GM23338 (cell line): ENCODE measurements around the gene CTU1. TPM values are rescaled to one million over a fixed set of nuclear protein-coding genes. Genes with fewer than 3 reads are reported as not detected.

Experiments used
- ATAC-seq: fragments of 200-7000 bp; cut with Tn5 transposase; 3 replicates; pipeline ENCODE4 v1.9.1; 2020
- DNase-seq: peaks from one replicate; pipeline ENCODE4 v3.0.0-alpha.2; 2015; ENCODE audit warnings: low spot score
- H2AFZ ChIP-seq: fragments of 200-600 bp; sonication (generic); 2 replicates; pipeline ENCODE4 v1.8.0; 2016; ENCODE audit warnings: antibody characterized with exemption, mild to moderate bottlenecking, moderate library complexity
- H3F3A ChIP-seq: fragments of 200-600 bp; sonication (generic); replicated peaks from 2 replicates; pipeline ENCODE4 v1.8.0; 2017; ENCODE audit warnings: antibody characterized with exemption, mixed run types, low read depth
- H3K27ac ChIP-seq: fragments of 200-600 bp; sonication (generic); 2 replicates; pipeline ENCODE4 v1.6.1; 2016; ENCODE audit warnings: low read depth
- H3K27me3 ChIP-seq: fragments of 200-600 bp; sonication (generic); 2 replicates; pipeline ENCODE4 v1.8.0; 2016; ENCODE audit warnings: mild to moderate bottlenecking, mixed run types, moderate library complexity; ENCODE audit not compliant: insufficient read depth
- H3K36me3 ChIP-seq: fragments of 200-600 bp; sonication (generic); 2 replicates; pipeline ENCODE4 v1.8.0; 2016; ENCODE audit warnings: mild to moderate bottlenecking; ENCODE audit not compliant: insufficient read depth
- H3K4me1 ChIP-seq: fragments of 200-600 bp; sonication (generic); 2 replicates; pipeline ENCODE4 v1.8.0; 2016; ENCODE audit warnings: mild to moderate bottlenecking, moderate library complexity; ENCODE audit not compliant: insufficient read depth
- H3K4me2 ChIP-seq: fragments of 200-600 bp; sonication (generic); 2 replicates; pipeline ENCODE4 v1.7.1; 2017; ENCODE audit warnings: mixed run types
- H3K4me3 ChIP-seq: fragments of 200-600 bp; sonication (generic); 2 replicates; pipeline ENCODE4 v1.6.1; 2016; ENCODE audit warnings: mixed run types
- H3K79me2 ChIP-seq: fragments of 200-600 bp; sonication (generic); replicated peaks from 2 replicates; pipeline ENCODE4 v1.8.0; 2017; ENCODE audit warnings: mild to moderate bottlenecking; ENCODE audit not compliant: insufficient read depth
- H3K9me2 ChIP-seq: fragments of 200-600 bp; sonication (generic); 2 replicates; pipeline ENCODE4 v1.8.0; 2017; ENCODE audit not compliant: insufficient read depth
- H4K20me1 ChIP-seq: fragments of 200-600 bp; sonication (generic); replicated peaks from 2 replicates; pipeline ENCODE4 v1.8.0; 2017; ENCODE audit warnings: mild to moderate bottlenecking; ENCODE audit not compliant: insufficient read depth
- H3K27ac Mint-ChIP-seq: 2 replicates; pipeline ENCODE4 v1.8.0; 2020; ENCODE audit warnings: inconsistent platforms, mild to moderate bottlenecking, moderate library complexity, mixed read lengths
- H3K27me3 Mint-ChIP-seq: 3 replicates; pipeline ENCODE4 v1.8.0; 2022; ENCODE audit warnings: low read depth, mild to moderate bottlenecking, moderate library complexity, mixed read lengths, inconsistent platforms; ENCODE audit not compliant: insufficient read depth, poor library complexity
- H3K36me3 Mint-ChIP-seq: 3 replicates; pipeline ENCODE4 v1.8.0; 2021; ENCODE audit warnings: low read depth, mild to moderate bottlenecking, inconsistent platforms, moderate library complexity, mixed read lengths
- H3K4me1 Mint-ChIP-seq: 3 replicates; pipeline ENCODE4 v1.8.0; 2020; ENCODE audit warnings: mild to moderate bottlenecking, inconsistent platforms, mixed read lengths
- H3K4me3 Mint-ChIP-seq: 3 replicates; pipeline ENCODE4 v1.8.0; 2021; ENCODE audit warnings: moderate library complexity, mild to moderate bottlenecking, inconsistent platforms, mixed read lengths
- H3K9me3 Mint-ChIP-seq: 3 replicates; pipeline ENCODE4 v1.8.0; 2020; ENCODE audit warnings: moderate library complexity, mild to moderate bottlenecking, inconsistent platforms, mixed read lengths
- CREB1 ChIP-seq: fragments of 250-450 bp; sonication (Bioruptor Pico); IDR thresholded peaks from 2 replicates; pipeline ENCODE4 v1.5.0; 2020; ENCODE audit warnings: low read depth, mild to moderate bottlenecking, moderate library complexity
- EZH2 ChIP-seq: fragments of 200-600 bp; sonication (generic); IDR thresholded peaks from one replicate; pipeline ENCODE4 v1.8.0; 2017; ENCODE audit warnings: antibody characterized with exemption, mild to moderate bottlenecking, low read depth; ENCODE audit not compliant: unreplicated experiment
- EZH2phosphoT487 ChIP-seq: fragments of 200-600 bp; sonication (generic); IDR thresholded peaks from one replicate; pipeline ENCODE4 v1.8.1; 2018; ENCODE audit warnings: antibody characterized with exemption; ENCODE audit not compliant: unreplicated experiment
- NANOG ChIP-seq: IDR thresholded peaks from 2 replicates; pipeline ENCODE4 v1.6.1; 2016; ENCODE audit warnings: antibody characterized with exemption, borderline replicate concordance
- ZNF114 ChIP-seq: fragments of 250-450 bp; sonication (Bioruptor Pico); IDR thresholded peaks from 2 replicates; pipeline ENCODE4 v1.5.0; 2020; ENCODE audit warnings: mild to moderate bottlenecking, moderate library complexity
- polyA plus RNA-seq: library from polyadenylated mRNA; unstranded; fragments of >200 nt; fragmentation: Nextera tagmentation; extraction: Ambion mirVana; gene quantifications from 2 replicates; pipeline ENCODE4 v1.2.1, GENCODE V29; 2016
- total RNA-seq: library from RNA; depleted of rRNA; stranded (reverse); fragments of >200 nt; shearing (Covaris generic); gene quantifications from 2 replicates; pipeline ENCODE4 v1.2.3, GENCODE V29; 2014
- TF ChIP-seq, protein P1 (sequence below): IDR thresholded peaks from one replicate; pipeline ENCODE4 v1.6.1; 2018; ENCODE audit warnings: antibody characterized with exemption; ENCODE audit not compliant: unreplicated experiment
- TF ChIP-seq, protein P2 (sequence below): IDR thresholded peaks from 2 replicates; pipeline ENCODE4 v1.6.1; 2016; ENCODE audit warnings: antibody characterized with exemption
- TF ChIP-seq, protein P3 (sequence below), 2 experiments: fragments of 200-600 bp in 1 of 2; sonication (generic) in 1 of 2; conservative IDR thresholded peaks; 2 replicates each; pipeline versions ENCODE4 v1.5.1 to v1.6.1; 2016 to 2017; ENCODE audit warnings: antibody characterized with exemption in 2 of 2, low read depth in 2 of 2, mild to moderate bottlenecking in 2 of 2, moderate library complexity in 1 of 2

Gene CTU1
- total and polyA plus RNA-seq, 2 experiments from 2014 or later = 3.7 to 18.8 TPM

DNA sequence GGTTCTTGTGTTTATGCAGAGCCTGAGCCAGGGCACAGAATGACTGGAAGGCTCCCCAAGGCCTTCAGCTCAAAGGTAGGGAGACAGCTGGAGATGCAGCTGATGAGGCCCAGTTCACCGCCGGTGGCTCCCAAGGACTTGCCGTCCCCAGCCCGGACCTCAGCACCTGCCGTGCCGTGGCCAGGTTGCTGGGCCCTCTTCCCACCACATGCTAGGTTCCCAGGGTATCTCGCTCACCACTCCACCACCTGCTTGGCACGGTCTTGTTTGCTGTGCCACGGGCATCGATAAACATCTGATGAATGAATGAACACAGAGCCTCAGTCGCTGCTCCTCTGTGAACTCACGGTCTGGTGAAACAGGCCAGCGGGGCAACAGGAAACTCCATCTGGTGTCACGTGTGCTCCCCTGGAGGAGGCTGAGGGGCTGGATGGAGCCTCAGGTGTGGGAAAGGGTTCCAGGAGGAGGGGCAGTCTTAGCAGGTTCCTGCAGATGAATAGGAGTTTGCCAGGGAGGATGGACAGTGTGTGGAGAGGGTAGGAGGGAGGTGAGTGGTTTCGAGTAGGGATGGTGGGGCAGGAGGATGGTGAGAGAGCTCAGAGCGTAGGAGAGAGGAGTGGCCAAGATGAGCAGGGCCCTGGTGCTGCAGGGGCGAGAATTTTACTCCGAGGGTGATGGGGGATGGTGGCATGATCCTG lies 21.9 kb downstream of the CTU1 start (continued):
- TF ChIP-seq, protein P1, sequence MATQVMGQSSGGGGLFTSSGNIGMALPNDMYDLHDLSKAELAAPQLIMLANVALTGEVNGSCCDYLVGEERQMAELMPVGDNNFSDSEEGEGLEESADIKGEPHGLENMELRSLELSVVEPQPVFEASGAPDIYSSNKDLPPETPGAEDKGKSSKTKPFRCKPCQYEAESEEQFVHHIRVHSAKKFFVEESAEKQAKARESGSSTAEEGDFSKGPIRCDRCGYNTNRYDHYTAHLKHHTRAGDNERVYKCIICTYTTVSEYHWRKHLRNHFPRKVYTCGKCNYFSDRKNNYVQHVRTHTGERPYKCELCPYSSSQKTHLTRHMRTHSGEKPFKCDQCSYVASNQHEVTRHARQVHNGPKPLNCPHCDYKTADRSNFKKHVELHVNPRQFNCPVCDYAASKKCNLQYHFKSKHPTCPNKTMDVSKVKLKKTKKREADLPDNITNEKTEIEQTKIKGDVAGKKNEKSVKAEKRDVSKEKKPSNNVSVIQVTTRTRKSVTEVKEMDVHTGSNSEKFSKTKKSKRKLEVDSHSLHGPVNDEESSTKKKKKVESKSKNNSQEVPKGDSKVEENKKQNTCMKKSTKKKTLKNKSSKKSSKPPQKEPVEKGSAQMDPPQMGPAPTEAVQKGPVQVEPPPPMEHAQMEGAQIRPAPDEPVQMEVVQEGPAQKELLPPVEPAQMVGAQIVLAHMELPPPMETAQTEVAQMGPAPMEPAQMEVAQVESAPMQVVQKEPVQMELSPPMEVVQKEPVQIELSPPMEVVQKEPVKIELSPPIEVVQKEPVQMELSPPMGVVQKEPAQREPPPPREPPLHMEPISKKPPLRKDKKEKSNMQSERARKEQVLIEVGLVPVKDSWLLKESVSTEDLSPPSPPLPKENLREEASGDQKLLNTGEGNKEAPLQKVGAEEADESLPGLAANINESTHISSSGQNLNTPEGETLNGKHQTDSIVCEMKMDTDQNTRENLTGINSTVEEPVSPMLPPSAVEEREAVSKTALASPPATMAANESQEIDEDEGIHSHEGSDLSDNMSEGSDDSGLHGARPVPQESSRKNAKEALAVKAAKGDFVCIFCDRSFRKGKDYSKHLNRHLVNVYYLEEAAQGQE = no peak
- TF ChIP-seq EZH2phosphoT487 (no peak), NANOG (no peak), ZNF114 (CRISPR knock-in tag) (no peak), CREB1 (CRISPR knock-in tag) (no peak), EZH2 (no peak)
- TF ChIP-seq, protein P2, sequence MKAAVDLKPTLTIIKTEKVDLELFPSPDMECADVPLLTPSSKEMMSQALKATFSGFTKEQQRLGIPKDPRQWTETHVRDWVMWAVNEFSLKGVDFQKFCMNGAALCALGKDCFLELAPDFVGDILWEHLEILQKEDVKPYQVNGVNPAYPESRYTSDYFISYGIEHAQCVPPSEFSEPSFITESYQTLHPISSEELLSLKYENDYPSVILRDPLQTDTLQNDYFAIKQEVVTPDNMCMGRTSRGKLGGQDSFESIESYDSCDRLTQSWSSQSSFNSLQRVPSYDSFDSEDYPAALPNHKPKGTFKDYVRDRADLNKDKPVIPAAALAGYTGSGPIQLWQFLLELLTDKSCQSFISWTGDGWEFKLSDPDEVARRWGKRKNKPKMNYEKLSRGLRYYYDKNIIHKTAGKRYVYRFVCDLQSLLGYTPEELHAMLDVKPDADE = no peak

DNA sequence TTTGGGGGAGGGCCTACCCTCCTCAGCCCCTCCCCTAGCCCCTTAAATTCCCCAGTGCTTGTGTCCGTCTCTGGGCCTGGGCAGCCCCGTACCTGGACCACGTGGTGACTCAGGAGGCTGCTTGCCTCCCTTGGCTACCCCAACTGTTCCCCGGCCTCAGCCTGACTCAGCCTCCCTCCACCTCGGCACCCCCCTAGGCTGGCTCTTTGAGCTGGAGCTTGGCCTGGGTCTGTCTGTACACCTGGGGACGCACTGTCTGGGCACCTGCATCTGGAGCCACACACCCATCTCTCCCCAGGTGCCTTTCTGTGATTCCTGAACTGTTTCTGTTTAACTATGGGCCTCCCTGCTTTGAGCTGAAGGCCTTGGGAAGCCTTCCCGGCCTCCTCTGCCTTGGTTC lies 23.7 kb downstream of the CTU1 start:
- Histone ChIP-seq H2AFZ (no peak overlapping the region), H3K27ac (no peak overlapping the region), H3K79me2 (no peaks in the 10 kb centered on the region), H3K36me3 (no peaks in the 10 kb centered on the region), H3K4me2 (no peak overlapping the region), H3K27me3 (no peaks in the 10 kb centered on the region), H3F3A (no peaks in the 10 kb centered on the region), H3K4me1 (no peaks in the 10 kb centered on the region), H3K9me2 (no peaks in the 10 kb centered on the region), H3K4me3 (no peak overlapping the region), H4K20me1 (no peaks in the 10 kb centered on the region)
- H3K9me3 Mint-ChIP-seq = no peaks in the 10 kb centered on the region
- H3K4me3 Mint-ChIP-seq = no peak overlapping the region
- H3K36me3 Mint-ChIP-seq = no peaks in the 10 kb centered on the region; the same call in 2 of the 3 replicates
- H3K4me1 Mint-ChIP-seq = peaks cover 23% of the 10 kb centered on the region
- H3K27me3 Mint-ChIP-seq = peaks cover 26% of the 10 kb centered on the region
- ATAC-seq = no peak
- TF ChIP-seq NANOG (no peak), EZH2phosphoT487 (no peak)
- TF ChIP-seq, protein P3, sequence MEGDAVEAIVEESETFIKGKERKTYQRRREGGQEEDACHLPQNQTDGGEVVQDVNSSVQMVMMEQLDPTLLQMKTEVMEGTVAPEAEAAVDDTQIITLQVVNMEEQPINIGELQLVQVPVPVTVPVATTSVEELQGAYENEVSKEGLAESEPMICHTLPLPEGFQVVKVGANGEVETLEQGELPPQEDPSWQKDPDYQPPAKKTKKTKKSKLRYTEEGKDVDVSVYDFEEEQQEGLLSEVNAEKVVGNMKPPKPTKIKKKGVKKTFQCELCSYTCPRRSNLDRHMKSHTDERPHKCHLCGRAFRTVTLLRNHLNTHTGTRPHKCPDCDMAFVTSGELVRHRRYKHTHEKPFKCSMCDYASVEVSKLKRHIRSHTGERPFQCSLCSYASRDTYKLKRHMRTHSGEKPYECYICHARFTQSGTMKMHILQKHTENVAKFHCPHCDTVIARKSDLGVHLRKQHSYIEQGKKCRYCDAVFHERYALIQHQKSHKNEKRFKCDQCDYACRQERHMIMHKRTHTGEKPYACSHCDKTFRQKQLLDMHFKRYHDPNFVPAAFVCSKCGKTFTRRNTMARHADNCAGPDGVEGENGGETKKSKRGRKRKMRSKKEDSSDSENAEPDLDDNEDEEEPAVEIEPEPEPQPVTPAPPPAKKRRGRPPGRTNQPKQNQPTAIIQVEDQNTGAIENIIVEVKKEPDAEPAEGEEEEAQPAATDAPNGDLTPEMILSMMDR (conservative IDR thresholded peaks at IDR 0.05; ENCODE audit: low read depth in 2 of 2) = no peak
- DNase-seq = no peak
- no peak overlapping the region for H3K27ac Mint-ChIP-seq
